ENCODE data around the gene ZNF827. TPM values are rescaled to one million over a fixed set of nuclear protein-coding genes. Genes with fewer than 3 reads are reported as not detected.

Gene ZNF827
- total and polyA plus RNA-seq, 2 of the 13 experiments (the other 11 are each of a cell fraction or from before 2014, with no cell fraction given), result 2.8 TPM

- TF ChIP-seq, protein P1, sequence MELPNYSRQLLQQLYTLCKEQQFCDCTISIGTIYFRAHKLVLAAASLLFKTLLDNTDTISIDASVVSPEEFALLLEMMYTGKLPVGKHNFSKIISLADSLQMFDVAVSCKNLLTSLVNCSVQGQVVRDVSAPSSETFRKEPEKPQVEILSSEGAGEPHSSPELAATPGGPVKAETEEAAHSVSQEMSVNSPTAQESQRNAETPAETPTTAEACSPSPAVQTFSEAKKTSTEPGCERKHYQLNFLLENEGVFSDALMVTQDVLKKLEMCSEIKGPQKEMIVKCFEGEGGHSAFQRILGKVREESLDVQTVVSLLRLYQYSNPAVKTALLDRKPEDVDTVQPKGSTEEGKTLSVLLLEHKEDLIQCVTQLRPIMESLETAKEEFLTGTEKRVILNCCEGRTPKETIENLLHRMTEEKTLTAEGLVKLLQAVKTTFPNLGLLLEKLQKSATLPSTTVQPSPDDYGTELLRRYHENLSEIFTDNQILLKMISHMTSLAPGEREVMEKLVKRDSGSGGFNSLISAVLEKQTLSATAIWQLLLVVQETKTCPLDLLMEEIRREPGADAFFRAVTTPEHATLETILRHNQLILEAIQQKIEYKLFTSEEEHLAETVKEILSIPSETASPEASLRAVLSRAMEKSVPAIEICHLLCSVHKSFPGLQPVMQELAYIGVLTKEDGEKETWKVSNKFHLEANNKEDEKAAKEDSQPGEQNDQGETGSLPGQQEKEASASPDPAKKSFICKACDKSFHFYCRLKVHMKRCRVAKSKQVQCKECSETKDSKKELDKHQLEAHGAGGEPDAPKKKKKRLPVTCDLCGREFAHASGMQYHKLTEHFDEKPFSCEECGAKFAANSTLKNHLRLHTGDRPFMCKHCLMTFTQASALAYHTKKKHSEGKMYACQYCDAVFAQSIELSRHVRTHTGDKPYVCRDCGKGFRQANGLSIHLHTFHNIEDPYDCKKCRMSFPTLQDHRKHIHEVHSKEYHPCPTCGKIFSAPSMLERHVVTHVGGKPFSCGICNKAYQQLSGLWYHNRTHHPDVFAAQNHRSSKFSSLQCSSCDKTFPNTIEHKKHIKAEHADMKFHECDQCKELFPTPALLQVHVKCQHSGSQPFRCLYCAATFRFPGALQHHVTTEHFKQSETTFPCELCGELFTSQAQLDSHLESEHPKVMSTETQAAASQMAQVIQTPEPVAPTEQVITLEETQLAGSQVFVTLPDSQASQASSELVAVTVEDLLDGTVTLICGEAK (IDR thresholded peaks at IDR 0.05), result no peak
- TF ChIP-seq, protein P1 (CRISPR knock-in tag; IDR thresholded peaks at IDR 0.05), result no peak
- no peak for TF ChIP-seq WIZ (CRISPR knock-in tag; IDR thresholded peaks at IDR 0.05)
- TF ChIP-seq ZNF350 (CRISPR knock-in tag; IDR thresholded peaks at IDR 0.05; ENCODE audit: borderline replicate concordance, low read depth), result no peak
- TF ChIP-seq ZNF629 (CRISPR knock-in tag; conservative IDR thresholded peaks at IDR 0.05), result no peak
- TF ChIP-seq MBD4 (IDR thresholded peaks at IDR 0.05; ENCODE audit: borderline replicate concordance, low read length), result no peak
Observed at GRCh38 chr4:145902522-145902921, 36.1 kb downstream of the ZNF827 start (continued).

Data from HepG2 (cell line).